Coronary artery (tissue), 2 donors: ENCODE results near the gene MYL6B.

ENCODE experiments used
- DNase-seq: peaks from one replicate; pipeline ENCODE4 v3.0.0-alpha.2; 2017; ENCODE audit warnings: low spot score
- H3K27ac ChIP-seq, 2 donors: fragments of 200-600 bp; sonication (generic); one replicate each; pipeline ENCODE4 v1.5.1; 2016 to 2019
- H3K4me3 ChIP-seq: fragments of 200-600 bp; sonication (generic); 2 replicates; pipeline ENCODE4 v1.5.1; 2016; ENCODE audit warnings: mild to moderate bottlenecking, moderate library complexity
- CTCF ChIP-seq: fragments of 200-600 bp; sonication (generic); IDR thresholded peaks from one replicate; pipeline ENCODE4 v1.5.1; 2019; ENCODE audit warnings: antibody characterized with exemption

MYL6B gene

GRCh38 chr12:56178347-56178746 lies 26.0 kb downstream of the MYL6B start:
- no peak for DNase-seq
- no peak overlapping the region for H3K27ac ChIP-seq
- TF ChIP-seq CTCF = no peak

GRCh38 chr12:56186957-56187356 lies 34.6 kb downstream of the MYL6B start:
- no peak for TF ChIP-seq CTCF
- no peak overlapping the region for H3K4me3 ChIP-seq
- H3K27ac ChIP-seq = no peak overlapping the region
- no peak for DNase-seq

More at GRCh38 chr12:56178347-56178746, 26.0 kb downstream of the MYL6B start:
- H3K4me3 ChIP-seq = no peak overlapping the region

- no peak for TF ChIP-seq CTCF
- Histone ChIP-seq H3K27ac (peak overlapping the region; percentile 82 to 95), H3K4me3 (peak overlapping the region; percentile 86)
- no peak for DNase-seq
Measured at GRCh38 chr12:56188131-56188777, 35.9 kb downstream of the MYL6B start.

GRCh38 chr12:56188778-56189098 lies 36.4 kb downstream of the MYL6B start:
- DNase-seq = no peak
- TF ChIP-seq CTCF = no peak
- Histone ChIP-seq H3K27ac (peak overlapping the region; percentile 82 to 95), H3K4me3 (peak overlapping the region; percentile 86)

- peak within 1 kb of the TSS; percentile 86 for H3K4me3 ChIP-seq
- peak within 1 kb of the TSS; percentile 89 to 95 for H3K27ac ChIP-seq
- DNase-seq = peak; percentile 92
- TF ChIP-seq CTCF = peak; percentile 52
Measured at GRCh38 chr12:56189099-56189917, 36.9 kb downstream of the MYL6B start, which contains the start of gene SMARCC2. SMARCC2 (minus strand) TSS chr12:56189483; CDS start chr12:56189461, 22 bp downstream.

GRCh38 chr12:56189918-56190694 lies 37.7 kb downstream of the MYL6B start:
- peak overlapping the region; percentile 86 for H3K4me3 ChIP-seq
- peak; percentile 89 for DNase-seq
- peak overlapping the region; percentile 89 to 95 for H3K27ac ChIP-seq
- peak; percentile 17 for TF ChIP-seq CTCF
